Right atrium auricular region (tissue), 2 donors: Measurements from ENCODE around the gene SRD5A2. TPM values are rescaled to one million over a fixed set of nuclear protein-coding genes. Genes with fewer than 3 reads are reported as not detected.

Source experiments
- DNase-seq: peaks from one replicate; pipeline ENCODE4 v3.0.0-alpha.2; 2019; ENCODE audit warnings: low spot score
- H3K27ac ChIP-seq, 2 donors: fragments of 200-600 bp; sonication (generic); 1 replicate in 1 of 2; 2 replicates in 1 of 2; pipeline ENCODE4 v1.5.1; 2016 to 2019
- H3K27me3 ChIP-seq, 2 donors: fragments of 200-600 bp; sonication (generic); one replicate each; pipeline versions ENCODE4 v1.5.1 to v1.6.0; 2017 to 2019
- H3K36me3 ChIP-seq: fragments of 200-600 bp; sonication (generic); one replicate; pipeline ENCODE4 v1.5.1; 2016
- H3K4me1 ChIP-seq, 2 donors: fragments of 200-600 bp; sonication (generic); one replicate each; pipeline versions ENCODE4 v1.5.1 to v1.6.0; 2017 to 2019
- H3K4me3 ChIP-seq, 2 donors: fragments of 200-600 bp; sonication (generic); 1 replicate in 1 of 2; 2 replicates in 1 of 2; pipeline ENCODE4 v1.5.1; 2017 to 2019; ENCODE audit warnings: mild to moderate bottlenecking in 1 of 2, moderate library complexity in 1 of 2
- H3K9me3 ChIP-seq, 2 donors: fragments of 200-600 bp; sonication (generic); one replicate each; pipeline ENCODE4 v1.5.1; 2019
- CTCF ChIP-seq, 2 donors: fragments of 200-600 bp; sonication (generic); IDR thresholded peaks; one replicate each; pipeline ENCODE4 v1.5.1; 2019; ENCODE audit warnings: antibody characterized with exemption in 2 of 2
- total RNA-seq, 2 donors: library from RNA; depleted of rRNA; stranded (reverse); fragments of >200 nt; gene quantifications; one replicate each; pipeline ENCODE4 v1.1.0, GENCODE V29; 2016

Gene SRD5A2
- total RNA-seq, 2 donors from 2014 or later = not detected

- H3K9me3 ChIP-seq = no peaks in the 10 kb centered on the region
- H3K27me3 ChIP-seq = no peaks in the 10 kb centered on the region
- H3K27ac ChIP-seq = no peak overlapping the region
- H3K36me3 ChIP-seq = no peaks in the 10 kb centered on the region
- no peak for TF ChIP-seq CTCF (IDR thresholded peaks at IDR 0.05)
- no peak overlapping the region for H3K4me3 ChIP-seq
- DNase-seq = no peak
- H3K4me1 ChIP-seq = no peaks in the 10 kb centered on the region
Measured at GRCh38 chr2:31531101-31531500, 49.6 kb downstream of the SRD5A2 start.

GRCh38 chr2:31529256-31529655 is 51.5 kb downstream of the SRD5A2 start:
- DNase-seq = no peak
- H3K4me3 ChIP-seq = no peak overlapping the region
- no peak for TF ChIP-seq CTCF (IDR thresholded peaks at IDR 0.05)
- no peaks in the 10 kb centered on the region for H3K9me3 ChIP-seq
- H3K4me1 ChIP-seq = no peaks in the 10 kb centered on the region
- no peaks in the 10 kb centered on the region for H3K36me3 ChIP-seq
- H3K27ac ChIP-seq = no peak overlapping the region
- no peaks in the 10 kb centered on the region for H3K27me3 ChIP-seq

- Histone ChIP-seq H3K9me3 (no peaks in the 10 kb centered on the region), H3K27ac (no peak overlapping the region), H3K4me3 (no peak overlapping the region), H3K4me1 (no peaks in the 10 kb centered on the region), H3K36me3 (no peaks in the 10 kb centered on the region), H3K27me3 (no peaks in the 10 kb centered on the region)
- DNase-seq = no peak
- no peak for TF ChIP-seq CTCF (IDR thresholded peaks at IDR 0.05)
Measured at GRCh38 chr2:31528823-31529222, 51.9 kb downstream of the SRD5A2 start.

GRCh38 chr2:31526946-31527732 is 53.6 kb downstream of the SRD5A2 start:
- DNase-seq = no peak
- Histone ChIP-seq H3K9me3 (no peaks in the 10 kb centered on the region), H3K4me1 (no peaks in the 10 kb centered on the region), H3K27me3 (no peaks in the 10 kb centered on the region), H3K27ac (no peak overlapping the region), H3K4me3 (no peak overlapping the region), H3K36me3 (no peaks in the 10 kb centered on the region)
- TF ChIP-seq CTCF (IDR thresholded peaks at IDR 0.05) = no peak

- Histone ChIP-seq H3K4me1 (no peaks in the 10 kb centered on the region), H3K27ac (no peak overlapping the region), H3K36me3 (no peaks in the 10 kb centered on the region), H3K9me3 (no peaks in the 10 kb centered on the region), H3K4me3 (no peak overlapping the region), H3K27me3 (no peaks in the 10 kb centered on the region)
- no peak for DNase-seq
- no peak for TF ChIP-seq CTCF (IDR thresholded peaks at IDR 0.05)
Measured at GRCh38 chr2:31525876-31526275, 54.9 kb downstream of the SRD5A2 start.

GRCh38 chr2:31524592-31524991 is 56.1 kb downstream of the SRD5A2 start:
- H3K9me3 ChIP-seq = no peaks in the 10 kb centered on the region
- H3K36me3 ChIP-seq = no peaks in the 10 kb centered on the region
- H3K27me3 ChIP-seq = no peaks in the 10 kb centered on the region
- H3K27ac ChIP-seq = no peak overlapping the region
- no peaks in the 10 kb centered on the region for H3K4me1 ChIP-seq
- no peak overlapping the region for H3K4me3 ChIP-seq
- TF ChIP-seq CTCF (IDR thresholded peaks at IDR 0.05) = no peak
- DNase-seq = no peak
